ENCODE data around the gene SLC19A2. TPM values are rescaled to one million over a fixed set of nuclear protein-coding genes. Genes with fewer than 3 reads are reported as not detected.

Gene SLC19A2
- total RNA-seq, 2 donors from 2014 or later = 4.6 to 7.2 TPM

- ATAC-seq (replicated peaks in 1 of 2) (peak in 1 of 2 donors; percentile 19), DNase-seq (peak in 1 of 2 donors; percentile 10)
- H3K4me1 Mint-ChIP-seq (ENCODE audit: low read depth) = peaks cover 21% of the 10 kb centered on the region
- peaks cover 10 to 12% of the 10 kb centered on the region in 2 donors for H3K36me3 Mint-ChIP-seq (ENCODE audit: insufficient read depth in 2 of 2)
- H3K4me3 Mint-ChIP-seq = peak overlapping the region; percentile 59 to 70
- peaks cover 3 to 8% of the 10 kb centered on the region in 2 donors for H3K9me3 Mint-ChIP-seq
- no peak overlapping the region for H3K27ac Mint-ChIP-seq
- H3K27me3 Mint-ChIP-seq (ENCODE audit: low read depth) = peaks cover 30% of the 10 kb centered on the region
Observed at GRCh38 chr1:169460191-169460833, 25.4 kb downstream of the SLC19A2 start.

GRCh38 chr1:169457443-169457842 is 28.3 kb downstream of the SLC19A2 start:
- Mint-ChIP-seq H3K27me3 (ENCODE audit: low read depth) (peaks cover 37% of the 10 kb centered on the region), H3K9me3 (peaks cover 3 to 8% of the 10 kb centered on the region in 2 donors), H3K4me3 (no peak overlapping the region), H3K27ac (no peak overlapping the region), H3K4me1 (ENCODE audit: low read depth) (peaks cover 21% of the 10 kb centered on the region), H3K36me3 (ENCODE audit: insufficient read depth in 2 of 2) (peaks cover 10 to 12% of the 10 kb centered on the region in 2 donors)
- DNase-seq (no peak), ATAC-seq (replicated peaks in 1 of 2) (no peak)

GRCh38 chr1:169456029-169456428 is 29.7 kb downstream of the SLC19A2 start:
- H3K4me1 Mint-ChIP-seq (ENCODE audit: low read depth) = peaks cover 14% of the 10 kb centered on the region
- H3K4me3 Mint-ChIP-seq = no peak overlapping the region
- DNase-seq (no peak), ATAC-seq (replicated peaks in 1 of 2) (no peak)
- H3K9me3 Mint-ChIP-seq = peaks cover 3 to 8% of the 10 kb centered on the region in 2 donors
- peaks cover 7 to 9% of the 10 kb centered on the region in 2 donors for H3K36me3 Mint-ChIP-seq (ENCODE audit: insufficient read depth in 2 of 2)
- H3K27me3 Mint-ChIP-seq (ENCODE audit: low read depth) = peaks cover 41% of the 10 kb centered on the region
- no peak overlapping the region for H3K27ac Mint-ChIP-seq

- DNase-seq (no peak), ATAC-seq (replicated peaks in 1 of 2) (no peak)
- H3K27ac Mint-ChIP-seq = no peak overlapping the region
- peaks cover 41% of the 10 kb centered on the region for H3K27me3 Mint-ChIP-seq (ENCODE audit: low read depth)
- H3K4me3 Mint-ChIP-seq = no peak overlapping the region
- peaks cover 7 to 9% of the 10 kb centered on the region in 2 donors for H3K36me3 Mint-ChIP-seq (ENCODE audit: insufficient read depth in 2 of 2)
- no peaks in the 10 kb centered on the region for H3K4me1 Mint-ChIP-seq (ENCODE audit: low read depth)
- peaks cover 5 to 10% of the 10 kb centered on the region in 2 donors for H3K9me3 Mint-ChIP-seq
Observed at GRCh38 chr1:169452921-169453320, 32.8 kb downstream of the SLC19A2 start.

- H3K9me3 Mint-ChIP-seq = peaks cover 2 to 5% of the 10 kb centered on the region in 2 donors
- DNase-seq (no peak), ATAC-seq (replicated peaks in 1 of 2) (no peak)
- peaks cover 41% of the 10 kb centered on the region for H3K27me3 Mint-ChIP-seq (ENCODE audit: low read depth)
- H3K4me1 Mint-ChIP-seq (ENCODE audit: low read depth) = no peaks in the 10 kb centered on the region
- no peak overlapping the region for H3K27ac Mint-ChIP-seq
- H3K4me3 Mint-ChIP-seq = no peak overlapping the region
- H3K36me3 Mint-ChIP-seq (ENCODE audit: insufficient read depth in 2 of 2) = peaks cover 0 to 2% of the 10 kb centered on the region in 2 donors
Observed at GRCh38 chr1:169451218-169451824, 34.4 kb downstream of the SLC19A2 start.

- H3K4me3 Mint-ChIP-seq = no peak overlapping the region
Observed at GRCh38 chr1:169443923-169444322, 41.8 kb downstream of the SLC19A2 start.

GRCh38 chr1:169427081-169427641 is 58.6 kb downstream of the SLC19A2 start, which contains the start of gene CCDC181:
TSS of gene CCDC181 (minus strand) at chr1:169427474. CDS start at chr1:169424927, 2,547 bp downstream.
- Mint-ChIP-seq H3K36me3 (ENCODE audit: insufficient read depth in 2 of 2) (peaks cover 0 to 2% of the 10 kb centered on the region in 2 donors), H3K27me3 (ENCODE audit: low read depth) (peaks cover 75% of the 10 kb centered on the region), H3K4me3 (peak within 1 kb of the TSS; percentile 93 to 96), H3K9me3 (peaks cover 2 to 10% of the 10 kb centered on the region in 2 donors), H3K4me1 (ENCODE audit: low read depth) (peaks cover 7% of the 10 kb centered on the region), H3K27ac (peak within 1 kb of the TSS; percentile 16)
- ATAC-seq (replicated peaks in 1 of 2) (peak; percentile 100), DNase-seq (peak; percentile 75 to 77)

More at GRCh38 chr1:169443923-169444322, 41.8 kb downstream of the SLC19A2 start:
- Mint-ChIP-seq H3K36me3 (ENCODE audit: insufficient read depth in 2 of 2) (peaks cover 0 to 4% of the 10 kb centered on the region in 2 donors), H3K9me3 (peaks cover 2% of the 10 kb centered on the region in 2 donors), H3K27ac (no peak overlapping the region), H3K4me1 (ENCODE audit: low read depth) (no peaks in the 10 kb centered on the region), H3K27me3 (ENCODE audit: low read depth) (peaks cover 42% of the 10 kb centered on the region)
- no peak for DNase-seq
- ATAC-seq (replicated peaks in 1 of 2) = no peak

- peaks cover 75% of the 10 kb centered on the region for H3K27me3 Mint-ChIP-seq (ENCODE audit: low read depth)
- H3K27ac Mint-ChIP-seq = no peak overlapping the region
- DNase-seq = no peak
- H3K4me1 Mint-ChIP-seq (ENCODE audit: low read depth) = peaks cover 7% of the 10 kb centered on the region
- H3K36me3 Mint-ChIP-seq (ENCODE audit: insufficient read depth in 2 of 2) = no peaks in the 10 kb centered on the region
- no peak overlapping the region for H3K4me3 Mint-ChIP-seq
- ATAC-seq (replicated peaks in 1 of 2) = no peak
- peaks cover 2 to 7% of the 10 kb centered on the region in 2 donors for H3K9me3 Mint-ChIP-seq
Observed at GRCh38 chr1:169426174-169426705, 59.5 kb downstream of the SLC19A2 start.

- ATAC-seq (replicated peaks in 1 of 2) = no peak
- Mint-ChIP-seq H3K4me3 (no peak overlapping the region), H3K4me1 (ENCODE audit: low read depth) (no peaks in the 10 kb centered on the region), H3K9me3 (no peaks in the 10 kb centered on the region), H3K36me3 (ENCODE audit: insufficient read depth in 2 of 2) (no peaks in the 10 kb centered on the region), H3K27ac (no peak overlapping the region), H3K27me3 (ENCODE audit: low read depth) (peaks cover 42% of the 10 kb centered on the region)
- no peak for DNase-seq
Observed at GRCh38 chr1:169421309-169421708, 64.4 kb downstream of the SLC19A2 start.

- Mint-ChIP-seq H3K36me3 (ENCODE audit: insufficient read depth in 2 of 2) (peaks cover 2 to 3% of the 10 kb centered on the region in 2 donors), H3K4me1 (ENCODE audit: low read depth) (no peaks in the 10 kb centered on the region), H3K27ac (no peak overlapping the region), H3K27me3 (ENCODE audit: low read depth) (peaks cover 5% of the 10 kb centered on the region), H3K9me3 (peaks cover 8 to 11% of the 10 kb centered on the region in 2 donors), H3K4me3 (no peak overlapping the region)
- ATAC-seq (replicated peaks in 1 of 2) (no peak), DNase-seq (no peak)
Observed at GRCh38 chr1:169414952-169415351, 70.8 kb downstream of the SLC19A2 start.

Other genes with a start within 250 kb of the SLC19A2 start
- 1 to 10 TPM; 6.2 TPM for gene NME7, start 118.1 kb downstream of the SLC19A2 start, total RNA-seq
- gene BLZF1, start 117.7 kb downstream of the SLC19A2 start, total RNA-seq = 1 to 10 TPM; 7.8 to 8.7 TPM
- not detected for gene CCDC181, start 58.5 kb downstream of the SLC19A2 start, total RNA-seq
- gene F5, start 100.5 kb upstream of the SLC19A2 start, total RNA-seq = 10 to 100 TPM; 37.4 to 81.5 TPM
- gene SELP, start 144.2 kb upstream of the SLC19A2 start, total RNA-seq = 1 to 10 TPM; 1.6 to 3.6 TPM
- gene SELL, start 225.7 kb upstream of the SLC19A2 start, total RNA-seq = 100 to 1,000 TPM; 211 to 331 TPM
- gene SELE, start 248.1 kb upstream of the SLC19A2 start, total RNA-seq = not detected